ENCODE results near the gene MAN2B2.

MAN2B2 gene

GRCh38 chr4:6595897-6596537 is 21.0 kb downstream of the MAN2B2 start:
- no peak for DNase-seq (ENCODE audit: low spot score)

DNA sequence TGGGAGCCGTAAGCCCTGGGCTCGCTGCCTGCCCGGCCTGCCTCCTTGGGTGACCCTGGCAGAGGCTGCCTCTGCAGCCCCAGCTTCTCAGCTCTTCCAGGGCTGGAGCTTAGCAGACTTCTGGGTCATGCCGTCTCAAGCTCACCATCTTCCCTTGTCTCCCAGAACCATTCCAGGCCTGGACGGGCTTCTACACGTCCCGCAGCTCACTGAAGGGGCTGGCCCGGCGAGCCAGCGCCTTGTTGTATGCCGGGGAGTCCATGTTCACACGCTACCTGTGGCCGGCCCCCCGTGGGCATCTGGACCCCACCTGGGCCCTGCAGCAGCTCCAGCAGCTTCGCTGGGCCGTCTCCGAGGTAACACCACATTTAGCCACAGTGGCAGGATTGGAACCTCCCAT is 22.0 kb downstream of the MAN2B2 start:
- no peak for DNase-seq (ENCODE audit: low spot score)

DNA sequence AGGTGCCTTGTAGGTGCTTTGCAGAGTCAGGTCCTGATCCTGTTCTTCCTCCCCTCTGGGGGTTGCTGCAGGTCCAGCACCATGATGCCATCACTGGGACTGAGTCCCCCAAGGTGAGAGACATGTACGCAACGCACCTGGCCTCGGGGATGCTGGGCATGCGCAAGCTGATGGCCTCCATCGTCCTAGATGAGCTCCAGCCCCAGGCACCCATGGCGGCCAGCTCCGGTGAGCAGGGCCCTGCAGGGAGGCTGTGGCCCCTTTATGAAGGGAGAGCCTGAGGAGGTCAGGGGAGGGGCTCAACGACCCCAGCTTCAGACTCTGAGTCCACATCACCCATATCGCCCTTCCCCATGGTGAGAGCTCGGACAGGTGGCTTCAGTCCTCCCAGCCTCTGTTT is 23.1 kb downstream of the MAN2B2 start:
- no peak for DNase-seq (ENCODE audit: low spot score)

DNA sequence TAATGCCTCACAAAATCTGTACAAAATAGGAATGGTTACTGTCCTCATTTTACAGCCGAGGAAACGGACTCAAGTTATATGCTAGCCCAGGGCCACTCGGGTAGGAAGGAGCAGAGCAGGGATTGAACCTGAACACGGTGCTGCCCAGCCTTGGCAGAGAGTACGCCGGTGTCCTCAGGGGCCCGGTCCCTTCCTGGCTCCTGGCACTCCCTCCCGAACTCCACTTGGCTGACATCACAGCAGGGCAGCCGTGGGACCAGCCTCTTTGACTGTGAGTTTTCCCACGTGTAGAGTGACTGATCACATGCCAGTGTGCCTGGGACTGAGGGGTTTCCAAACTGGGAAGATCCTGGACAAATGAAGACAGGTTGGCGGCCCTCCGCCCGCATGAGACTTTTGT is 23.7 kb downstream of the MAN2B2 start:
- no peak for DNase-seq (ENCODE audit: low spot score)

DNA sequence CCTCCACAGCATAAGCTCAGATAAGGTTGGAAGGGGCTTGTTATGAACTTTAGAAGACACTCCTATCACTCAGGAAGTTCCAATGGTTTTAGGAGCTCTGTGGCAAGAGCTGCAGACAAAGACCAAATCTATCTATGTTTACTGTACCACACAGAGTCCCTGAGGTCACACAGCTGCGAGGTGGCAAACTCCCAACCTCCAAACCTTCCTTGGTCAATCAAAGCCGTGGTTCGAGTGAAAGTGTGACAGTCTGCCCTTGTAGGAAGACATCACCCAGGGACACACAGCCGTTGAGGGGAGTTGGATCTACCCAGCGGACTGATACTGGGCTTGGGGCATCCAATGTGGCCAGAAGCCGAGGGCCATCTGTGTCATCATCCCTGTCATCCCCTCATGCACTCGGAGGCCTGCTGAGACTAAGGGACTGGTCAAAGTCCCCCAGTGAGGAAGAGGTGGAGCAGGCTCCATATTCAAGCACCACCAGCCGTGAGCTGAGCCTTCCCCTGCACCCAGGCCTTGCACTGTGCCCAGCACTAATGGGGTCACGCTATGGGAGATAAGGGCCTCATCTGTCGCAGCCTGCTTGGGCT is 26.8 kb downstream of the MAN2B2 start:
- no peak for DNase-seq (ENCODE audit: low spot score)

DNA sequence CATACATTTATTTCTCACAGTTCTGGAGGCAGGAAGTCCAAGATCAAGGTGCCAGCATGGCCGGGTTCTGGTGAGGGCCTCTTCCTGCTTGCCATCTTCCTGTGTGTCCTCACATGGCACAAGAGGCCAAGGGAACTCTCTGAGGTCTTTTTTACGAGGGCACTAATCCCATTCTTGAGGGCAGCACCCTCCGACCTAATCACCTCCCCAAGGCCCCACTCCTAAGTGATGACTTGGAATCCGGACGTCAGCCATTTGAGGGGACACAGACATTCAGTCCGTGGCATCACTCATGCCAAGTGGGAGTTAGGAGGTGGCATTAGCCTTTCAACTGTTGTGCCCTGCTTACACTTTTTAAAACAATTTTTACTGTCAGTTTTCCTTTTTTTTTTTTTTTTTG is 27.3 kb downstream of the MAN2B2 start:
- DNase-seq (ENCODE audit: low spot score), result no peak

GRCh38 chr4:6603128-6603527 is 28.1 kb downstream of the MAN2B2 start:
- DNase-seq (ENCODE audit: low spot score), result no peak

GRCh38 chr4:6605114-6605513 is 30.1 kb downstream of the MAN2B2 start:
- no peak for DNase-seq (ENCODE audit: low spot score)

DNA sequence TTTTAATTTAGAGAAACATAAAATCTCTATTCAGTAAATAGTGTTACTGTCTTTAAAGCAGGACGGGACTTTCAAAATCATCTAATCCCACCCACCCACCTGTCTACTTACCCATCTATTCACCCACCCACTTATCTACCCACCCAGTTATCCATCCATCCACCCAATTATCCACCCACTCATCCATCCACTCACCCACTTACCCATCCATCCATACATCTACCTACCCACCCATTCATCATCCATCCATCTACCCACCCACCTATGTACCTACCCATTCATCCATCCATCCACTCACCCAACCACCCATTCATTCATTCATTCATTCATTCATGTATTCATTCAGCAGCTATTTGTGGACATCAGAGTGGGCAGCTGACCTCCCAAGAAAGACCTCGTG is 30.6 kb downstream of the MAN2B2 start:
- no peak for DNase-seq (ENCODE audit: low spot score)

- DNase-seq (ENCODE audit: low spot score), result no peak
Observed at GRCh38 chr4:6606465-6607235, 31.7 kb downstream of the MAN2B2 start.

DNA sequence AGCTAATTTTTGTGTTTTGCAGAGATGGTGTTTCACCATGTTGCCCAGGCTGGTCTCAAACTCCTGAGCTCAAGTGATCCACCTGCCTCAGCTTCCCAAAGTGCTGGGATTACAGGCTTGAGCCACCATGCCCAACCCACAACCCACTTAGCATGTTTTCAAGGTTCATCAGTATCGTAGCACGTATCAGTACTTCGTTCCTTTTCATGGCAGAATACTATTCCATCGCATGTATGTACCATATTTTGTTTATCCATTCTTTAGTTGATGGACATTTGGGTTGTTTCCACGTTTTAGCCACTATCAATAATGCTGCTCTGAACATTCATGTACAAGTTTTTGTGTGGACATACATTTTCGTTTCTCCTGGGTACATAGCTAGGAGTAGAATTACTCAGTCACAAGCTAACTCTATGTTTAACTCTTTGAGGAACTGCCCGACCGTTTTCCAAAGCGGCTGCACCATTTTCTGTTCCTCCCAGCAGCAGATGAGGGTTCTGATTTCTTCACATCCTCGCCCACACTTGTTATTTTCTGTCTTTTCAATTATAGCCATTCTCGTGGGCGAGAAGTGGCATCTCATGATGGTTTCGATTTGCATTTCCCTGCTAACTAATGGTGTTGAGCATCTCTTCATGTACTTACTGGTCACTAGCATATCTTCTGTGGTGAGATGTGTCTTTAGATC is 32.5 kb downstream of the MAN2B2 start:
- DNase-seq (ENCODE audit: low spot score), result no peak

- DNase-seq (ENCODE audit: low spot score), result no peak
Observed at GRCh38 chr4:6608758-6609414, 33.9 kb downstream of the MAN2B2 start.

- DNase-seq (ENCODE audit: low spot score), result no peak
Observed at GRCh38 chr4:6609415-6610079, 34.6 kb downstream of the MAN2B2 start.

GRCh38 chr4:6610856-6611430 is 36.0 kb downstream of the MAN2B2 start:
- no peak for DNase-seq (ENCODE audit: low spot score)

DNA sequence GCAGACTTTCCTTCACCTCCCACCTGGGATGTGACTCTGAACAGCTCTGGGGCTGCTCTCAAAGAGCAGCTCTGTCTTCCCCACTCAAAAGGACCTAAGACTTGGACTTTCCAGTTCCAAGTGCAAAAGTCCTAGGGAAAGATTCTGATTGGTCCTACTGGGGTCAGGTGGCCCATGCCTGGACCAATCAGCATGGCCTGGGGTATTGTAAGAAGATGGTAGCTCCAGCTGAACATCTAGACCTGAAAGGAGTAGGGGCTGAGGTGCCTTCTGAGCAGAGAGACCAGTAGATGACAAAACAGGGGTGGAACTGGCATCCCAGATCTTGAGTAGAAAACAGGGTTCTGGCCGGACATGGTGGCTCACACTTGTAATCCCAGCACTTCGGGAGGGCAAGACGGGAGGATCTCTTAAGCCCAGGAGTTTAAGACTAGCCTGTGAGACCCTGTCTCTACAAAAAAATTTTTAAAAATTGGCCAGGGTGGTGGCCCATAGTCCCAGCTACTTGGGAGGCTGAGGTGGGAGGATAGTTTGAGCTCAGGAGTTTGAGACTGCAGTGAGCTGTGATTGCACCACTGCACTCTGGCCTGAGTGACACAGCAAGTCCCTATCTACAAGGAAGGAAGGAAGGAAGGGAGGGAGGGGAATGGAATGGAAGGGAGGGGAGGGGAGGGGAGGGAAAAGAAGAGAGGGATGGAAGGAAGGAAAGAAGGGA is 38.1 kb downstream of the MAN2B2 start:
- DNase-seq (ENCODE audit: low spot score), result no peak

GRCh38 chr4:6613676-6614651 is 39.0 kb downstream of the MAN2B2 start:
- DNase-seq (ENCODE audit: low spot score), result no peak

DNA sequence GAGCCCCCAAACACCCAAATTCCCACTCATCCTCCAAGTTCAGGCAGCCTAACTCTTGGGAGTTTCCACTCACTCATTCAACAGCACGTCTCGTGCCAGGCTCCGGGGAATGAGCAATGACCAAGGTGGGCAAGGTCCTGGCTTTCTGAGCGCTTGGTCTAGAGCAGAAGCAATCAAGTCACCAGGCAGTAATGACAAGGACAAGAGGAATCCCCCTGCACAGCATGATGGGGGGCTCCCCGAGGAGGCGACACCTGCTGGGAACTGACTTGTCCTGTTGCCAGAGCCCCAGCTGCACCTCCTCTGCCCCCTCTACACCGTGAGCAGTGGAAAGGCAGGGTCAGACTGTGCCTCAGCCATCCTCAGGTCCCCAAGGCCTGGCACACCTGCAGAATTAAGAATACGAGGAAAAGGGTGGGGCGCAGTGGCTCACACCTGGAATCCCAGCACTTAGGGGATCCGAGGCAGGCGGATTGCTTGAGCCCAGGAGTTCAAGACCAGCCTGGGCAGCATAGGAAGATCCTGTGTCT is 39.8 kb downstream of the MAN2B2 start:
- DNase-seq (ENCODE audit: low spot score), result no peak

GRCh38 chr4:6616087-6616995 is 41.4 kb downstream of the MAN2B2 start:
- no peak for DNase-seq (ENCODE audit: low spot score)
